A549 (cell line): ENCODE measurements around the gene ZBED1. TPM values are rescaled to one million over a fixed set of nuclear protein-coding genes. Genes with fewer than 3 reads are reported as not detected.
A peak's percentile ranks its signal among the peaks of the same experiment; 100 is the strongest.

Experiments
- ATAC-seq, 2 experiments: fragments of 200-7000 bp in 1 of 2; fragments of >200 bp in 1 of 2; cut with Nextera tagmentation in 1 of 2; cut with Tn5 transposase in 1 of 2; 3 replicates each; pipeline versions ENCODE4 v1.8.0 to v1.9.1; 2018 to 2020; ENCODE audit warnings: mild to moderate bottlenecking in 1 of 2, moderate library complexity in 1 of 2
- CTCF ChIA-PET: fragments of 300-600 bp; sonication (Branson Sonifier 250); formaldehyde crosslinking; extraction: SDS; loops from one replicate; lab custom pipeline; 2021; ENCODE audit warnings: antibody characterized with exemption, inconsistent platforms; lab: Yijun Ruan, JAX
- POLR2A ChIA-PET: fragments of 350-600 bp; formaldehyde crosslinking; extraction: SDS; loops from one replicate; lab custom pipeline; 2021; ENCODE audit warnings: antibody characterized with exemption, inconsistent platforms; lab: Yijun Ruan, JAX
- DNase-seq, 2 experiments: peaks; one replicate each; pipeline versions ENCODE4 v3.0.0 to v3.0.0-alpha.2; 2011 to 2016; ENCODE audit warnings: low read depth in 1 of 2, low spot score in 1 of 2
- FAIRE-seq: peaks from 2 replicates; lab custom pipeline; 2011; peaks lifted over from hg19 to GRCh38; lab: Jason Lieb, UNC
- H3K27ac ChIP-seq, 2 experiments: fragments of >200 bp; sonication (Bioruptor Twin); formaldehyde crosslinking; 3 replicates each; pipeline ENCODE4 v1.5.1; 2016 to 2017
- H3K4me1 ChIP-seq: fragments of >200 bp; sonication (Bioruptor Twin); formaldehyde crosslinking; 3 replicates; pipeline ENCODE4 v1.6.1; 2016
- H3K4me2 ChIP-seq: fragments of >200 bp; sonication (Bioruptor Twin); formaldehyde crosslinking; 3 replicates; pipeline ENCODE4 v1.6.1; 2016
- H3K4me3 ChIP-seq: fragments of >200 bp; sonication (Bioruptor Twin); formaldehyde crosslinking; 3 replicates; pipeline ENCODE4 v1.5.1; 2016
- H3K9me3 ChIP-seq: fragments of >200 bp; sonication (Bioruptor Twin); formaldehyde crosslinking; 3 replicates; pipeline ENCODE4 v1.6.1; 2016
- BHLHE40 ChIP-seq: IDR thresholded peaks from 2 replicates; pipeline ENCODE4 v1.6.1; 2012; ENCODE audit warnings: low read depth, low read length, inconsistent platforms
- CBX2 ChIP-seq: fragments of 200-600 bp; sonication (generic); IDR thresholded peaks from 2 replicates; pipeline ENCODE4 v1.6.1; 2016; ENCODE audit warnings: low read depth, mild to moderate bottlenecking, borderline replicate concordance
- CBX8 ChIP-seq: fragments of 200-600 bp; sonication (generic); IDR thresholded peaks from 2 replicates; pipeline ENCODE4 v1.6.1; 2016
- CHD4 ChIP-seq: fragments of 200-600 bp; sonication (generic); IDR thresholded peaks from 2 replicates; pipeline ENCODE4 v1.6.1; 2016; ENCODE audit warnings: antibody characterized with exemption, mild to moderate bottlenecking, borderline replicate concordance
- EHMT2 ChIP-seq: fragments of 200-600 bp; sonication (generic); IDR thresholded peaks from 2 replicates; pipeline ENCODE4 v1.6.1; 2016; ENCODE audit warnings: antibody characterized with exemption, low read depth, mild to moderate bottlenecking, moderate library complexity
- EP300 ChIP-seq, 2 experiments: fragments of >200 bp; sonication (Bioruptor Twin); formaldehyde crosslinking; IDR thresholded peaks; 2 replicates in 1 of 2; 3 replicates in 1 of 2; pipeline ENCODE4 v1.6.1; 2016 to 2017
- FOSB ChIP-seq: fragments of 250-450 bp; sonication (Bioruptor Pico); IDR thresholded peaks from 2 replicates; pipeline ENCODE4 v1.5.0; 2020; ENCODE audit warnings: mild to moderate bottlenecking, moderate library complexity
- FOXS1 ChIP-seq: fragments of 250-450 bp; sonication (Bioruptor Pico); IDR thresholded peaks from 2 replicates; pipeline ENCODE4 v1.5.0; 2020; ENCODE audit warnings: mild to moderate bottlenecking, moderate library complexity
- HDAC2 ChIP-seq: fragments of 200-600 bp; sonication (generic); IDR thresholded peaks from 2 replicates; pipeline ENCODE4 v1.6.1; 2016
- HOXB13 ChIP-seq: fragments of 250-450 bp; sonication (Bioruptor Pico); IDR thresholded peaks from 2 replicates; pipeline ENCODE4 v1.5.0; 2020; ENCODE audit warnings: low read depth, mild to moderate bottlenecking, moderate library complexity
- JUNB ChIP-seq: fragments of >200 bp; sonication (Bioruptor Twin); formaldehyde crosslinking; IDR thresholded peaks from 2 replicates; pipeline ENCODE4 v1.6.1; 2016
- KDM1A ChIP-seq: fragments of 200-600 bp; sonication (generic); IDR thresholded peaks from 2 replicates; pipeline ENCODE4 v1.6.1; 2016; ENCODE audit warnings: low read depth, mild to moderate bottlenecking
- KDM5A ChIP-seq: fragments of 200-600 bp; sonication (generic); IDR thresholded peaks from 2 replicates; pipeline ENCODE4 v1.6.1; 2016; ENCODE audit warnings: antibody characterized with exemption, mild to moderate bottlenecking
- MAZ ChIP-seq: fragments of 150-350 bp; IDR thresholded peaks from 2 replicates; pipeline ENCODE4 v1.6.1; 2014; ENCODE audit warnings: antibody characterized with exemption, low read depth, low read length, borderline replicate concordance
- NFE2L2 ChIP-seq: fragments of 150-350 bp; conservative IDR thresholded peaks from 2 replicates; pipeline ENCODE4 v1.6.1; 2014; ENCODE audit warnings: low read length
- NPAS2 ChIP-seq: fragments of 250-450 bp; sonication (Bioruptor Pico); IDR thresholded peaks from 2 replicates; pipeline ENCODE4 v1.8.0; 2022; ENCODE audit warnings: mild to moderate bottlenecking, moderate library complexity, borderline replicate concordance
- NR3C1 ChIP-seq: fragments of >200 bp; sonication (Bioruptor Twin); formaldehyde crosslinking; IDR thresholded peaks from 3 replicates; pipeline ENCODE4 v1.6.1; 2017
- PHF8 ChIP-seq: fragments of 200-600 bp; sonication (generic); IDR thresholded peaks from 2 replicates; pipeline ENCODE4 v1.6.1; 2016; ENCODE audit warnings: low read depth, mild to moderate bottlenecking, antibody characterized with exemption, moderate library complexity, borderline replicate concordance
- RAD21 ChIP-seq, 2 experiments: fragments of >200 bp in 1 of 2; sonication (Bioruptor Twin) in 1 of 2; formaldehyde crosslinking in 1 of 2; IDR thresholded peaks in 1 of 2; conservative IDR thresholded peaks in 1 of 2; 2 replicates in 1 of 2; 3 replicates in 1 of 2; pipeline ENCODE4 v1.6.1; 2012 to 2018; ENCODE audit warnings: inconsistent platforms in 1 of 2
- RARB ChIP-seq: fragments of 250-450 bp; sonication (Bioruptor Pico); IDR thresholded peaks from 2 replicates; pipeline ENCODE4 v1.8.0; 2021; ENCODE audit warnings: mild to moderate bottlenecking, moderate library complexity
- RCOR1 ChIP-seq: fragments of 150-350 bp; IDR thresholded peaks from 2 replicates; pipeline ENCODE4 v1.6.1; 2014; ENCODE audit warnings: antibody characterized with exemption, low read length, low read depth
- RFX5 ChIP-seq: fragments of 450-650 bp; IDR thresholded peaks from 2 replicates; pipeline ENCODE4 v1.7.1; 2014; ENCODE audit warnings: antibody characterized with exemption, mild to moderate bottlenecking, moderate library complexity
- SREBF2 ChIP-seq: fragments of 450-650 bp; IDR thresholded peaks from 2 replicates; pipeline ENCODE4 v1.6.1; 2014; ENCODE audit warnings: mild to moderate bottlenecking, moderate library complexity
- ZC3H11A ChIP-seq: fragments of 450-650 bp; IDR thresholded peaks from 2 replicates; pipeline ENCODE4 v1.6.1; 2014; ENCODE audit warnings: antibody characterized with exemption, mild to moderate bottlenecking
- ZFP36 ChIP-seq: fragments of 450-650 bp; IDR thresholded peaks from 2 replicates; pipeline ENCODE4 v1.6.1; 2014; ENCODE audit warnings: borderline replicate concordance; ENCODE audit not compliant: partially characterized antibody
- ZNF302 ChIP-seq: fragments of 250-450 bp; sonication (Bioruptor Pico); IDR thresholded peaks from 2 replicates; pipeline ENCODE4 v1.9.0; 2021; ENCODE audit warnings: inconsistent platforms, mild to moderate bottlenecking, moderate library complexity
- ZSCAN20 ChIP-seq: fragments of 250-450 bp; sonication (Bioruptor Pico); IDR thresholded peaks from 2 replicates; pipeline ENCODE4 v1.8.0; 2022; ENCODE audit warnings: mild to moderate bottlenecking, moderate library complexity
- WGBS: methylation state at CpG from one replicate; pipeline ENCODE4 v1.1.6; 2017; ENCODE audit errors: missing lambda C conversion rate; 5-methylcytosine and 5-hydroxymethylcytosine counted together
- polyA plus RNA-seq, 4 experiments: library from polyadenylated mRNA; depleted of rRNA in 3 of 4; stranded (reverse); fragments of >200 nt; fragmentation: RNase III in 1 of 4; extraction: RNeasy Plus Mini Kit Qiagen cat#74134 plus additional on column Dnase treatment in 1 of 4; gene quantifications; 2 replicates in 3 of 4; 3 replicates in 1 of 4; pipeline ENCODE4 v1.2.3, GENCODE V29; 2011 to 2017
- TF ChIP-seq, protein P1 (sequence below): IDR thresholded peaks from 2 replicates; pipeline ENCODE4 v1.6.1; 2012
- TF ChIP-seq, protein P2 (sequence below): IDR thresholded peaks from 2 replicates; pipeline ENCODE4 v1.6.1; 2012
- TF ChIP-seq, protein P3 (sequence below): fragments of 250-450 bp; sonication (Bioruptor Pico); IDR thresholded peaks from 2 replicates; pipeline ENCODE4 v1.5.0; 2020; ENCODE audit warnings: low read depth, mild to moderate bottlenecking, moderate library complexity
- TF ChIP-seq, protein P4 (sequence below): fragments of >200 bp; sonication (Bioruptor Twin); formaldehyde crosslinking; IDR thresholded peaks from 3 replicates; pipeline ENCODE4 v1.5.1; 2016

Gene ZBED1
- polyA plus RNA-seq, 2 of the 4 experiments (the other 2 are of a cell fraction), result 19.7 to 21.9 TPM

DNA sequence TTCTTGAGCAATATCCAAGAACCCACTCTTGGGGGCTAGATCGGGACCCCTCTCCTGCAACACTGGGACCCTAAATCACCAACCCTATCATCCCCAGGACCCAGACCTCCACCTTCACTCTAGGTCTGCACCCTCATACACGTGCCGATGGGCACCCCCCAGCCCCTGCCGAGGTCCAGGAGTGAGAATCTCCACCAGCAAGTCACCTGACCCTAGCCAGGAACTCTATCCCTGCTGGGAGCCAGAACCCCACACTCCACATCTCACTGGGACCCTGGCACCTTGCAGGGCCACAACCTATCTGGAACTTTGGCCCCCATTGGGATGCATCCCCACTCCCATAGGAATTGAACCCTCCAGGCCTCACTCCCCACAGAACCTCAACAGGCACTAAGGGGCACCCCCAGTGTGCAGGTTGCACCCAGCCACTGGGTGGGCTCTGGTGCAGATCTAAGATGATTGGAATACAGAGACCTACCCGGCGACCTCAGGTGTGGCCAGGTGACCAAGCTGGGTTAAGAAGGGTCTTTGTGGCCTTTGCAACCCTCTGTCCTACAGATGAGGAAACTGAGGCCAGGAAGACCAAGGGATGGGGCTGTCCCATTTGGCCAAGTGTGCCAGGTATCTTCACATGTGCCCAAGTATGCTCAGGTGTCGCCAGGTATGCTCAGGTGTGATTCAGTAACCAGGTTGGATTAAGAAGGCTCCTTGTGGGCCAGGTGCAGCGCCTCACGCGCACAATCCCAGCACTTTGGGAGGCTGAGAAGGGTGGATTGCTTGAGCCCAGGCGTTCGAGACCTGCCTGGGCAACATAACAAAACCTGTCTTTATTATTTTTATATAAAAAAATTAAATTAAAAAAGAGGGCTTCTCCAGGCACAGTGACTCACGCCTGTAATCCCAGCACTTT, 3.1 kb upstream of the ZBED1 start:
- 87% methylated on average over 11 of the region's 13 CpGs for WGBS
- H3K9me3 ChIP-seq, result no peaks in the 10 kb centered on the region
- ChIA-PET CTCF (no interaction called here), POLR2A (no interaction called here)
- ATAC-seq (no peak), DNase-seq (no peak), FAIRE-seq (no peak)
- peaks cover 29% of the 10 kb centered on the region for H3K4me1 ChIP-seq
- H3K4me2 ChIP-seq, result no peak overlapping the region
- TF ChIP-seq SREBF2, result no peak
- TF ChIP-seq, protein P1, sequence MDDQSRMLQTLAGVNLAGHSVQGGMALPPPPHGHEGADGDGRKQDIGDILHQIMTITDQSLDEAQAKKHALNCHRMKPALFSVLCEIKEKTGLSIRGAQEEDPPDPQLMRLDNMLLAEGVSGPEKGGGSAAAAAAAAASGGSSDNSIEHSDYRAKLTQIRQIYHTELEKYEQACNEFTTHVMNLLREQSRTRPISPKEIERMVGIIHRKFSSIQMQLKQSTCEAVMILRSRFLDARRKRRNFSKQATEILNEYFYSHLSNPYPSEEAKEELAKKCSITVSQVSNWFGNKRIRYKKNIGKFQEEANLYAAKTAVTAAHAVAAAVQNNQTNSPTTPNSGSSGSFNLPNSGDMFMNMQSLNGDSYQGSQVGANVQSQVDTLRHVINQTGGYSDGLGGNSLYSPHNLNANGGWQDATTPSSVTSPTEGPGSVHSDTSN, result no peak
- no peak for TF ChIP-seq KDM1A
- TF ChIP-seq ZNF302 (CRISPR knock-in tag), result no peak
- TF ChIP-seq, protein P2, sequence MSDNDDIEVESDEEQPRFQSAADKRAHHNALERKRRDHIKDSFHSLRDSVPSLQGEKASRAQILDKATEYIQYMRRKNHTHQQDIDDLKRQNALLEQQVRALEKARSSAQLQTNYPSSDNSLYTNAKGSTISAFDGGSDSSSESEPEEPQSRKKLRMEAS, result no peak
- no peak for TF ChIP-seq HDAC2
- no peak for TF ChIP-seq HOXB13
- TF ChIP-seq PHF8, result no peak
- no peak for TF ChIP-seq MAZ
- no peak for TF ChIP-seq ZC3H11A
- no peak for TF ChIP-seq NR3C1
- no peak for TF ChIP-seq EHMT2
- TF ChIP-seq NFE2L2, result no peak
- TF ChIP-seq RCOR1, result no peak
- H3K4me3 ChIP-seq, result no peak overlapping the region
- peak overlapping the region; percentile 37 to 96; a peak in 2 of 6 replicates for H3K27ac ChIP-seq

DNA sequence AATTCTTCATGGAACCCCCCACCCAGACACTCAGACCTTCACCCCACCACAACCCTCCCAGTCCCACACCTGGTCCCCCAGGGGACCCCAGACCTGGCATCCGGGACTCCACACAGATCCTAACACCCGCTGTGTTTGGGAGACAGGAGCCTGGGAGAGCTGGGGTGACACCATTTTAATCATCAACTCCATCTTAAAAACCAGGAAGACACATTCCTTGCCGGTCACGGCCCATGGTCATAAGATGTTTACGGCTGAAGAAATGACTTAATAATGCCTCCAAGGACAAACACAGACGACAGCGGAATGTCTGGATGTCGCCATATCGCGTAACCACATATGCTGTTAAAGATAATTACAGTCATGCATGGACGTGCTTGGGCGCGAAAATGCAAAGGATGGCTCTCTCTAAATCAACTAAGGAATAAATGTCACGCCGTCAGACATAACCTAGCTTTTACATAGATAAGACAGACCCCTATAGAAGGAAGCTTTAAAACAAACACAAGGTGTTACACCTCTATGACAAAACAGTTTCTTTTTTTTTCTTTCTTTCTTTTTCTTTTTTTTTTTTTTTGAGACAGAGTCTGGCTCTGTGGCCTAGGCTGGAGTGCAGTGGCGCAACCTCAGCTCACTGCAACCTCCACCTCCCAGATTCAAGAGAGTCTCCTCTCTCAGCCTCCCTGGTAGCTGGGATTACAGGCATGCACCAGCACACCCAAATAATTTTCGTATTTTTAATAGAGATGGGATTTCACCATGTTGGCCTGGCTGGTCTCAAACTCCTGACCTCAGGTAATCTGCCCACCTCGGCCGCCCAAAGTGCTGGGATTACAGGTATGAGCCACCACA, 2.1 kb upstream of the ZBED1 start:
- WGBS, result 42% methylated on average over 19 of the region's 19 CpGs
- H3K4me1 ChIP-seq, result peaks cover 34% of the 10 kb centered on the region
- peak overlapping the region; percentile 81 for H3K4me2 ChIP-seq
- ATAC-seq (peak; percentile 30 to 46; a peak in 5 of 6 replicates), DNase-seq (peak; percentile 25 to 89), FAIRE-seq (no peak)
- ChIA-PET POLR2A (no interaction called here), CTCF (no interaction called here)
- peak overlapping the region; percentile 96 to 100 for H3K27ac ChIP-seq
- no peak overlapping the region for H3K4me3 ChIP-seq
- H3K9me3 ChIP-seq, result no peaks in the 10 kb centered on the region
- TF ChIP-seq EP300 (IDR thresholded peaks at IDR 0.05) (peak; percentile 25 to 74; a peak in 3 of 5 replicates), PHF8 (no peak), CHD4 (no peak), JUNB (no peak), ZSCAN20 (CRISPR knock-in tag) (peak; percentile 98), FOXS1 (CRISPR knock-in tag) (peak; percentile 88; the same call in 1 of the 2 replicates), RFX5 (no peak), CBX2 (no peak), RAD21 (conservative IDR thresholded peaks at IDR 0.05 in 1 of 2, IDR thresholded peaks at IDR 0.05 in 1 of 2) (no peak), KDM5A (no peak), FOSB (CRISPR knock-in tag) (no peak), ZNF302 (CRISPR knock-in tag) (peak; percentile 82; the same call in 1 of the 2 replicates), MAZ (no peak), RARB (CRISPR knock-in tag) (peak; percentile 76; the same call in 1 of the 2 replicates), NFE2L2 (no peak), SREBF2 (no peak), CBX8 (no peak), ZFP36 (no peak), NPAS2 (peak; percentile 78), BHLHE40 (no peak), HOXB13 (peak; percentile 93)
- TF ChIP-seq, protein P1, result no peak
- TF ChIP-seq, protein P3, sequence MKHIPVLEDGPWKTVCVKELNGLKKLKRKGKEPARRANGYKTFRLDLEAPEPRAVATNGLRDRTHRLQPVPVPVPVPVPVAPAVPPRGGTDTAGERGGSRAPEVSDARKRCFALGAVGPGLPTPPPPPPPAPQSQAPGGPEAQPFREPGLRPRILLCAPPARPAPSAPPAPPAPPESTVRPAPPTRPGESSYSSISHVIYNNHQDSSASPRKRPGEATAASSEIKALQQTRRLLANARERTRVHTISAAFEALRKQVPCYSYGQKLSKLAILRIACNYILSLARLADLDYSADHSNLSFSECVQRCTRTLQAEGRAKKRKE, result peak; percentile 97
- TF ChIP-seq, protein P4, sequence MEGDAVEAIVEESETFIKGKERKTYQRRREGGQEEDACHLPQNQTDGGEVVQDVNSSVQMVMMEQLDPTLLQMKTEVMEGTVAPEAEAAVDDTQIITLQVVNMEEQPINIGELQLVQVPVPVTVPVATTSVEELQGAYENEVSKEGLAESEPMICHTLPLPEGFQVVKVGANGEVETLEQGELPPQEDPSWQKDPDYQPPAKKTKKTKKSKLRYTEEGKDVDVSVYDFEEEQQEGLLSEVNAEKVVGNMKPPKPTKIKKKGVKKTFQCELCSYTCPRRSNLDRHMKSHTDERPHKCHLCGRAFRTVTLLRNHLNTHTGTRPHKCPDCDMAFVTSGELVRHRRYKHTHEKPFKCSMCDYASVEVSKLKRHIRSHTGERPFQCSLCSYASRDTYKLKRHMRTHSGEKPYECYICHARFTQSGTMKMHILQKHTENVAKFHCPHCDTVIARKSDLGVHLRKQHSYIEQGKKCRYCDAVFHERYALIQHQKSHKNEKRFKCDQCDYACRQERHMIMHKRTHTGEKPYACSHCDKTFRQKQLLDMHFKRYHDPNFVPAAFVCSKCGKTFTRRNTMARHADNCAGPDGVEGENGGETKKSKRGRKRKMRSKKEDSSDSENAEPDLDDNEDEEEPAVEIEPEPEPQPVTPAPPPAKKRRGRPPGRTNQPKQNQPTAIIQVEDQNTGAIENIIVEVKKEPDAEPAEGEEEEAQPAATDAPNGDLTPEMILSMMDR, result no peak
